Measurements from ENCODE around the gene BRCA2.

DNA sequence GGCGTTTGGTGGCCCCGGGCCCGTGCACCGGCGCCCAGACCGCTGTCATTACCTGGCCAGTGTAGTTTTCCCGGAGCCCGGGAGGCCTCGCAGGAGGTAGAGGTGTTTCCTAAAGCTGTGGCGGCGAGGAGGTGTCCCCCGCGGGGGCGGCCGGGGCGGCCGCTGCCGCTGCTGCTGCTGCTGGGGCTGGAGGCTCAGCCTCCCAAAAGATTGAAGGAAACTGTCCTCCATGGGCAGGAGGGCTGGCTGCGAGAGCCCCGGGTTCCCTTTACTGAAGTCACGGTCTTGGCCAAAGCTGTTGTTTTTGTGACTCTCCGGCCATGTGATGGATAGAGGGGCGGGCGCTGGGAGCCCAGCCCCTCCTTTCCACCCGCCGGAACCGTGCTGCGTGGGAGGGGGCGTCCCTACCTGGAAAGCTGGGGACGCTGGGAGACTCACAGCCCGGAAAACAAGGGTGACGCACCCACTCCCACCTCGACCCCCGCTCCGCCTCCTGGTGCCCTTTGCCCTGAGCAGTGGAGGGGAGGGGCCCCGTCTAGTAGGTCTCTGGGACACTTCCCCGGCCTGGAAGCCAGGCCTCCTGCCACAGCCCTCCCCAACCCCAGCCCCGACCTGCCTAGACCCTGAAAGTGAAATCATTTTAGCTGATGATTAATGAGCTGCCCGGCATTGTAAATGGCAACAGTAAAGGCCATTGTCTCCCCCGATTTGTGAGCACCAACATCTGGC lies 112.7 kb downstream of the BRCA2 start, which contains the start of gene N4BP2L1:
- TF ChIP-seq SUZ12 (IDR thresholded peaks at IDR 0.05; ENCODE audit: extremely low read depth, insufficient read depth, insufficient read length): no peak
- no peak for TF ChIP-seq ZNF274 (IDR thresholded peaks at IDR 0.05; ENCODE audit: low read depth, low read length)
